ENCODE measurements around the gene HLX. TPM values are rescaled to one million over a fixed set of nuclear protein-coding genes. Genes with fewer than 3 reads are reported as not detected.

HLX gene, protein sequence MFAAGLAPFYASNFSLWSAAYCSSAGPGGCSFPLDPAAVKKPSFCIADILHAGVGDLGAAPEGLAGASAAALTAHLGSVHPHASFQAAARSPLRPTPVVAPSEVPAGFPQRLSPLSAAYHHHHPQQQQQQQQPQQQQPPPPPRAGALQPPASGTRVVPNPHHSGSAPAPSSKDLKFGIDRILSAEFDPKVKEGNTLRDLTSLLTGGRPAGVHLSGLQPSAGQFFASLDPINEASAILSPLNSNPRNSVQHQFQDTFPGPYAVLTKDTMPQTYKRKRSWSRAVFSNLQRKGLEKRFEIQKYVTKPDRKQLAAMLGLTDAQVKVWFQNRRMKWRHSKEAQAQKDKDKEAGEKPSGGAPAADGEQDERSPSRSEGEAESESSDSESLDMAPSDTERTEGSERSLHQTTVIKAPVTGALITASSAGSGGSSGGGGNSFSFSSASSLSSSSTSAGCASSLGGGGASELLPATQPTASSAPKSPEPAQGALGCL
- total RNA-seq: 1 to 10 TPM; 3.0 to 6.6 TPM
- polyA plus RNA-seq: 1 to 10 TPM; 5.6 to 8.3 TPM

DNA sequence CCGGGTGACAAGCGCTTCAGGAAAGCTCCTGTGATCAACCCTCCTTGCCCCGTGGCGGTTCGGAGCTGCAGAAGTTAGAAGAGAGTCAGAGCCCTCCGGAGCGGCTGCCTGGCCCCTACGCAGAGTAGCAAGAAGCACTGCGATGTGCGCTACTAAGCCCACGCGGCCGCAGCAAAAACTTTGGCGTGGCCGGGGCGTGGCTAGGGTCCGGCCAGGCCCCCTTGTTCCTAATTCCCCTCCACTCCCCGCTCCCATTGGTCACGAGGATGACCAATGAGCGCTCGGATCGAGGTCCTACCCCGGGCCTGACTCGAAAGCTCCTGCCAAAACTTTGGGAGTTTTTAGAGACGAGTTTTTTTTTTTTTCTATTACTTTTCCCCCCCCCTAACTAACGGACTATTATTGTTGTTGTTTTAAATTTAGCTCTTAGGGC is at the start of gene HLX:
Gene HLX, plus strand, starts transcription at position 368 of the 433 bp plus-strand sequence. CDS start 415 bp downstream, outside the sequence.
- no peaks in the 10 kb centered on the region for H3K9me3 ChIP-seq (ENCODE audit: control insufficient read depth in 4 of 4, low read length in 3 of 4)
- DNase-seq (ENCODE audit: low spot score): peak; percentile 63
- peak within 1 kb of the TSS; percentile 71 to 84 (median 72) for H3K4me3 ChIP-seq (ENCODE audit: low read depth in 1 of 3, low read length in 3 of 3)
- H3K9ac ChIP-seq (ENCODE audit: low read depth in 1 of 2, low read length in 2 of 2): peak within 1 kb of the TSS; percentile 58 to 92
- H3K4me1 ChIP-seq (ENCODE audit: control insufficient read depth in 4 of 4, insufficient read depth in 4 of 4, low read length in 3 of 4): peaks cover 3 to 51% (median 47%) of the 10 kb centered on the region in 4 donors
- WGBS: under 1% methylated on average over 26 of the region's 26 CpGs
- H3K27ac ChIP-seq (ENCODE audit: low read depth in 1 of 2, low read length in 2 of 2): peak within 1 kb of the TSS; percentile 89 to 96
- H3K27me3 ChIP-seq (ENCODE audit: control insufficient read depth in 4 of 4, insufficient read depth in 4 of 4, low read length in 3 of 4): no peaks in the 10 kb centered on the region
- H3K36me3 ChIP-seq (ENCODE audit: control insufficient read depth in 4 of 4, insufficient read depth in 3 of 4, low read depth in 1 of 4, low read length in 3 of 4): peaks cover 2 to 14% (median 6%) of the 10 kb centered on the region in 4 donors
- TF ChIP-seq JUND (IDR thresholded peaks at IDR 0.05) (no peak), FOXA1 (IDR thresholded peaks at IDR 0.05) (no peak), YY1 (IDR thresholded peaks at IDR 0.05) (peak; percentile 12), SP1 (IDR thresholded peaks at IDR 0.05) (peak; percentile 61), EGR1 (IDR thresholded peaks at IDR 0.05; ENCODE audit: low read depth in 2 of 2) (no peak), ZBTB33 (IDR thresholded peaks at IDR 0.05) (no peak), RXRA (IDR thresholded peaks at IDR 0.05) (peak in 1 of 2 donors; percentile 20), ATF3 (IDR thresholded peaks at IDR 0.05) (no peak), NR2F2 (IDR thresholded peaks at IDR 0.05) (no peak), HNF4G (IDR thresholded peaks at IDR 0.05) (no peak), FOXA2 (IDR thresholded peaks at IDR 0.05) (no peak), GABPA (IDR thresholded peaks at IDR 0.05 in 1 of 2, conservative IDR thresholded peaks at IDR 0.05 in 1 of 2) (no peak), REST (IDR thresholded peaks at IDR 0.05) (peak; percentile 85), RAD21 (IDR thresholded peaks at IDR 0.05) (peak in 1 of 2 donors; percentile 24), TAF1 (conservative IDR thresholded peaks at IDR 0.05) (peak; percentile 85), HNF4A (conservative IDR thresholded peaks at IDR 0.05) (peak; percentile 28 to 49)
- TF ChIP-seq, protein P1, sequence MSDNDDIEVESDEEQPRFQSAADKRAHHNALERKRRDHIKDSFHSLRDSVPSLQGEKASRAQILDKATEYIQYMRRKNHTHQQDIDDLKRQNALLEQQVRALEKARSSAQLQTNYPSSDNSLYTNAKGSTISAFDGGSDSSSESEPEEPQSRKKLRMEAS (IDR thresholded peaks at IDR 0.05): peak; percentile 87
- TF ChIP-seq, protein P2, sequence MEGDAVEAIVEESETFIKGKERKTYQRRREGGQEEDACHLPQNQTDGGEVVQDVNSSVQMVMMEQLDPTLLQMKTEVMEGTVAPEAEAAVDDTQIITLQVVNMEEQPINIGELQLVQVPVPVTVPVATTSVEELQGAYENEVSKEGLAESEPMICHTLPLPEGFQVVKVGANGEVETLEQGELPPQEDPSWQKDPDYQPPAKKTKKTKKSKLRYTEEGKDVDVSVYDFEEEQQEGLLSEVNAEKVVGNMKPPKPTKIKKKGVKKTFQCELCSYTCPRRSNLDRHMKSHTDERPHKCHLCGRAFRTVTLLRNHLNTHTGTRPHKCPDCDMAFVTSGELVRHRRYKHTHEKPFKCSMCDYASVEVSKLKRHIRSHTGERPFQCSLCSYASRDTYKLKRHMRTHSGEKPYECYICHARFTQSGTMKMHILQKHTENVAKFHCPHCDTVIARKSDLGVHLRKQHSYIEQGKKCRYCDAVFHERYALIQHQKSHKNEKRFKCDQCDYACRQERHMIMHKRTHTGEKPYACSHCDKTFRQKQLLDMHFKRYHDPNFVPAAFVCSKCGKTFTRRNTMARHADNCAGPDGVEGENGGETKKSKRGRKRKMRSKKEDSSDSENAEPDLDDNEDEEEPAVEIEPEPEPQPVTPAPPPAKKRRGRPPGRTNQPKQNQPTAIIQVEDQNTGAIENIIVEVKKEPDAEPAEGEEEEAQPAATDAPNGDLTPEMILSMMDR (IDR thresholded peaks at IDR 0.05; ENCODE audit: low read depth, low read length, missing input control): no peak

Measured in liver (tissue), 9 donors.